Left cardiac atrium (tissue), 4 donors: Measurements from ENCODE around the gene CALHM2. TPM values are rescaled to one million over a fixed set of nuclear protein-coding genes. Genes with fewer than 3 reads are reported as not detected.
A peak's percentile ranks its signal among the peaks of the same experiment; 100 is the strongest.

ENCODE experiments used
- ATAC-seq, 2 donors: fragments of 200-7000 bp; cut with Tn5 transposase; one replicate each; pipeline ENCODE4 v1.9.1; 2020; ENCODE audit warnings: mild to moderate bottlenecking in 2 of 2, moderate library complexity in 2 of 2
- DNase-seq: peaks from one replicate; pipeline ENCODE4 v3.0.0-alpha.2; 2020
- intact Hi-C, 2 donors: fragments of 100-400 bp; cut with DNase I; formaldehyde crosslinking; loops; one replicate each; pipeline versions ENCODE4 v1.14.1 to v1.15.1; 2022 to 2023
- total RNA-seq, 2 donors: library from RNA; stranded (reverse); fragmentation: NEBNext Ultra II Directional; extraction: Animal tissue kit (Norgen Biotek cat#: 25700); gene quantifications; one replicate each; pipeline ENCODE4 v1.2.1, GENCODE V29; 2021
- donor health status: DM: no; HTN: yes; CAD: no.
- donor health status: DM: no; HTN: yes; CAD: no; lungs with severe emphysema.
- donor health status: DM: yes; HTN: yes; CAD: no.
- donor health status: Dilated cardiomyopathy.

CALHM2 gene
- total RNA-seq, 2 donors from 2014 or later: 25.6 to 30.8 TPM

GRCh38 chr10:103455235-103455634, 3.1 kb upstream of the CALHM2 start:
- no peak for DNase-seq
- intact Hi-C loops: no loop called here
- ATAC-seq: no peak

GRCh38 chr10:103454026-103454425, 1.9 kb upstream of the CALHM2 start:
- no peak for DNase-seq
- intact Hi-C loops: no loop called here
- no peak for ATAC-seq

DNA sequence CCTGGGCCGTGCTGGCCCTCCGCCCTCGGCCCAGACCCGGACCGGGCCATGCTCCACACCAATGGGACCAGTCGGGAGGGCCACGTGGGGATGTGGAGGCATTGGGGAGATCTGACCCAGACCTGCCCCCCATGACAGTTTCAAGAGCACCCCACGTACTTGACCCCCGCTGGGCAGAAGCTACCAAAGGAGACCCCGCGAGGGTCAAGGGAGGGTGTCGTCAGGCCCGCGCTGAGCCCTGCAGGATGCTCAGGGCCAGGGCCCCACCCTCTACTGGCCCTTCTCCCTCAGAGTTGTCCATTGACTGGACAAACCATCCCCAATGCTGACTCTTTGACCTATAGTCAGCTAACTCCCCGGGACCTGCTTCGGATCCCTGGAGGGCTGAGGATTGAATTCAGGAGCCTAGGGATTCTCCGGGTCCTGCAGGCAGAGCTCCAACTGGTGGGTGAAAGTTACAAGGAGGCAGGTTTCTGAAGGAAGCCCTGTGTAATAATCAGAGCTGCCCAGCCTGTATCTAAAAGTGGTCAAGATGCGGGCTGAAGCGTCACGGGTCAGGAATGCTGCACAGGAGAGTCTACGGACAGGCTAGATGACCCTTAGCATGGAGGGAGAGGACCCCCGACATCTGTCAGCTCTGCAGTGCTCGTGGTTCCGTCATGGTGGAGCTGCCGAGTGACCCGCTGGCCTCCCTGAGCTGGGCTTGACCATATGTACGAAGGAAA, 498 bp upstream of the CALHM2 start:
- intact Hi-C loops: no loop called here
- DNase-seq: peak; percentile 9
- peak in 1 of 2 donors; percentile 0 for ATAC-seq

DNA sequence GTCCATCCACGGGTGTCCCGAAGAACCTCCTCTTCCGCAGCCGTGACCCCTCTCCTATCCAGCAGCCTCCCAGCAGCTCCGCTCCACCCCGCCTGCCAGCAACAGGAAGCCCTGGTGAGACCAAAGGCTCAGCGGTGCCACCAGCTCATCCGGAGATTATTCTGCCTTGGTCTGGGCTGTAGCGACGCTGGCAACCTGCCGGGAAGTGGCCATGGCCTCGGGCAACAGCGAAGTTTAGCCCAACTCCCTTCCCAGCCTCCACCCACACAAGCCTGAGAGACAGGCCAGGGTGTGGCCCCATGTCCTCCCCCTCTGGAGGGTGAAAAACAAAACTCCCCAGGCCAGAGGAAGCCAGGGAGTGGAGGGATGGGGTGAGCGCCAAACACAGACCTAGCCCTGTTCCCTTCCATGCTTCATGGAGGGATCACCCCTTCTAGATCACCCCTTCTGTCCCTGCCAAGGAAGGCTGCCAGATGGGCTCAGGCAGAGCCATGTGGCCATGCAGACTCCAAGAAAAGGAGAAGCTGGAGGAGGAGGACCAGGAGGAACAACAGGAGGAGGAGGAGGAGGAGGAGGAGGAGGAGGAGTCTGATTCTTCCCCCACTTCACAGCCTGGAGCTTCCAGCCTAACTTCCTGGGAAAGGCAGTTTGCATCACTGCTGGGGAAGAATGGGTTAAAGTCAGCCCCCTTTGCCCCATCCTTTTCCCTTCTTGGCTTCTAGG, 918 bp downstream of the CALHM2 start:
- DNase-seq (peak; percentile 89), ATAC-seq (peak; percentile 42 to 71)

DNA sequence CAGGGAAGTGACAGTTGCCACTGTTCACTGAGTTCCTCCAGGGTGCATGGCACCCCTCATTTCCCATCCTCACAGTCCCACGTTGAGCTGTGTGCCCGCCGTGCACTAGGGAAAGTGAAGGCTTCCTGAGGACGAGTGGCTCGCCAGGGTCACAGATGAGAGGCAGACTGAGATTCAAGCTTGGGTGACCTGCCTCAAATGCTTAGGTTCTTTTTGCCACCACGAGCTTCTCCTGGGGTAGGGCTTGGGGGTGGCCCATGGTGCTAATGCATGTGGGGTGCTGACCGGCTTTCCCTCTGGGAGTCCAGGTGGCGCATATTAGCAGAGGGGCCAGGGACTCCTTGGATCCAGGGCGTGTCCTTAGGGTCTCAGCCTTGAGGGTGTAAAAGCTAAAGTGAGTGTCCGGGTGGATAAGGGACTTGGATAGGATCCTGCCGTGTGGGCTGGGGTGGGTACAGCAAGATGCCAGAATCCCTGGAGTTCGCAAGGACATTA, 1.9 kb downstream of the CALHM2 start:
- no peak for DNase-seq
- intact Hi-C loops: no loop called here
- no peak for ATAC-seq

More for the DNA sequence above, 918 bp downstream of the CALHM2 start:
- intact Hi-C loops: no loop called here

DNA sequence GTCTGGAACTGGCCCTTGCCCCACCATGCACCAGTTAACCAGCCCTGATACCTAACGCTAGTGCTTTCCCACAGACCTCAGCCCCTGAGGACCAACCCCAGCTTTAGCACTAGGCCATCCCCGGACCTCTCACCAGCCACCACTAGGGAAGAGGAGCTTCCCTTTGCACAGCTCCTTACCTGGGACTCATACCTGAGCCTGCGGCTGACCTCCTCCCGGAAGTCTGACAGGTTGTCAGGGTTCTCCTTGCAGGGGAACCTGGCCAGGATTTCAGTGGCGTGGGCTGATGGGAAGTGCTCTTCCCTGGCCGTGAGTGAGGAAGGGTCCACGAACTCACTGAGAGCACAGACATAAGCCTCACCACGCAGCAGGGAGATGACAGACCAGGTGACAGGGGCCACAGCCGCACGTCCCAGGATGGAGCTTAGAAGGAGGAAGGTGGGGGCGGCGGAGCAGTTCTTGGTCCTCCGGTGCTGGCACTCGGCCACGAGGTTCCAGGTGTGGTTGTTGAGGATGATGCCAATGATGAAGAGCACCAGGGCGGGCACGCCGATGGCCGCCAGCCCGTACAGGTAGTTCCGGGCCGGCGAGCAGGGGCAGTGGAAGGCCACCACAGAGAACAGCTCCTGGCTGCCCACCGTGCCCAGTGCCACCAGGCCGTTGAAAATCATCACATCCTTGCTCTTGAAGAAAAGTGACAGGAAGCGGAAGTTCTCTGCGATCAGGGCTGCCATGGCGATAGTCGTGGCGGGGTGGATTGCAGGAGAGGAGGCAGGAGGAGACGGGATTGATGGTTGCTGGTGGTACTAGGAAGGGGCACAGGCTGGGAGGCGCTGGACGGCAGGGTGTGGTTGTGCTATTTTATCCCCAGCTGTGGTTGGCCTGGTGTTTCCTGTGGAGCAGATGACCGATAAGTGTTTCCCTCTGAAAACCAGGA, 2.7 kb downstream of the CALHM2 start:
- intact Hi-C loops: no loop called here
- ATAC-seq (no peak), DNase-seq (peak; percentile 43)

DNA sequence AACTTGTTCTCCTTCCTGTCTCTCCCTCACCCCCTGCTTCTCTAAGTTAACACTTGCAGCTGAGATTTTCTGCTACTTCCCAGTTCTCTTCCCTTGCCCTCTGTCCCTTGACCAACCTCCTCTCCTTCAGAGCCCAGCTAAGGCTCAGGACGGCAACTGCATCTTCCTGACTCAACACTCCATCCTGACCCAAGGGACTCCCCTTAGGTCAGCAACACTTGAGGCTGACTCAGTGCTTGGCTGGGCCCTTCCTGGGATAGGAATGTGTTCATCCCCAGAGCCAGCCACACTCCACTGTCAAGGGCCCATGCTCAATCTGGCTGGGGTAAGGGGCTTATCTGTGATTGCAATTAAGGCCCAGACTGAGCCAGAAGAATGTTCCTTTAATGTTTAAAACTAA, 3.4 kb downstream of the CALHM2 start:
- DNase-seq (peak; percentile 83), ATAC-seq (peak; percentile 15 to 55)
- intact Hi-C loops: no loop called here

DNA sequence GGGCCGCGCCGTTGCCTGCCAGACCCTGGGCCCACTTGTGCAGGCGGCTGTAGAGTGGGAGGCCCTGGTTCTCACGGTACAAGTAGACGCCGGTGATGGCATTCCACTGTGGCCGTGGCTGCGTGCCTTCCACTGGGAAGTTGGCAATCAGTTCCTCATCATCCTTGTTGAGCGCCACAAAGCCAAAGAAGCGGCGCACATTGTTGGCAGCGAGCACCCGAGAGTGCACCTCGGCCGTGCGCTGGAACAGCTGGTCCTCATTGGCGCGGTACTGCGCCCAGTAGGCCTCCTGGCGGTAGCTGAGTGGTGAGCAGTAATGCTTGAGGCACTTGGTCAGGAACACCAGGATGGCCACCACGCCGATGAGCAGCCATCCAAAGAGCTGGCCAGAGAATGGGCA, 5.0 kb downstream of the CALHM2 start:
- intact Hi-C loops: no loop called here
- ATAC-seq (no peak), DNase-seq (no peak)

DNA sequence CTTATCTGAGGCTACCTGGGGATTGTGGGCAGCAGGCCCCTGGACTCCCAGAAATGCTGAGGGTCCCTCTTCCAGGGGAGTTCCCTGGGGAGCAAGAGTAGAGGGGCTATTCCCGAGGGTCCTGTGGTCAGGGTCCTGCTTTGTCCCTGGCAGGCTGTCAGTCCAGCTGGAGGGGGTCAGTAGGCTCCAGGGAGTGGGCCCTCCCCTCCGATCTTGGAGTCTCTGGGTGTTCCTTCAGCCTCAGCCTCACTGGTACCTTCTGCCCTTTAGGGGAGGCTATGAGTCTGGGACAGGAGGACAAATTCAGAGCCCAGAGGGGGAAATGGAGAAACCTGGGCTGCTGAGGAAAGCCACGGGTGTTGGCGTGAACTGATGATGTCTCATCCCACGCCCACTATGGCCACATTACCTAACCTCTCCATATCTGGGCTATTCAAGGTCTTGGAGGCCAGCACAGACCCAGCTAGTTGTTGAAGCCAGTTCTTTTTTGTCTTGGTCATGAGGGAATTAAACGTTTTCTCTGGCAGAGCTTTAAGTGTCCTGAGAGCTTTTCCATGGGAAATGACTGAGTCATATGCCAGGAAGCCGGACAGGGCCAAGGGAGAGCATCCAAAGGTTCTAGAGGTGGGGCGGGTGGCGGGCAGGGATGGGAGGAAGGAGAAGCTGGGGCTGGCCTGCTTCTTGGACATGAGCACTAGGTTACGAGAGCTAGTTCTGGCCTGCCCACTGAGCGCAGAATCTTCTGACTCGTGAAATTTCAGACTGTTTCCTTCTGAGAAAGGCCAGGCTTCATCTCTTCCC, 6.2 kb downstream of the CALHM2 start:
- peak; percentile 90 for DNase-seq
- ATAC-seq: peak; percentile 62 to 79
- intact Hi-C loops: no loop called here

DNA sequence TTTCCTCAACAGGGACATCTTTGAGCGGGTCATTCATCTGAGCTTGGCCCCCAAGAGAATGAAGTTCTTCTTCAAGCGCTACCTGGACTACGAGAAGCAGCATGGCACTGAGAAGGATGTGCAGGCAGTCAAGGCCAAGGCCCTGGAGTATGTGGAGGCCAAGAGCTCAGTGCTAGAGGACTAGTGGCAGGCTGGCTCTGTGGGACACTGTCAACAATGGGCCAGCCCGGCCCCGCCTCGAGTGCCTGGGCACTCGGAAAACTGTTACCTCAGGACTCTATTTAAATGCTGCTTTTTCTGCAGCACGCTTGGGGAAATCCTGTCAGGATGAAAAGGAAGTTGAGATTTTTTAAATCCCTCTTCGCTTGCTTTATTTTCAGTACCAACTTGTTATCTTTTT, 6.8 kb downstream of the CALHM2 start:
- ATAC-seq (no peak), DNase-seq (no peak)
- intact Hi-C loops: no loop called here

- DNase-seq (no peak), ATAC-seq (no peak)
- intact Hi-C loops: no loop called here
Measured at GRCh38 chr10:103444478-103444877, 7.7 kb downstream of the CALHM2 start.

- intact Hi-C loops: no loop called here
- no peak for ATAC-seq
- DNase-seq: no peak
Measured at GRCh38 chr10:103443475-103444185, 8.5 kb downstream of the CALHM2 start.

DNA sequence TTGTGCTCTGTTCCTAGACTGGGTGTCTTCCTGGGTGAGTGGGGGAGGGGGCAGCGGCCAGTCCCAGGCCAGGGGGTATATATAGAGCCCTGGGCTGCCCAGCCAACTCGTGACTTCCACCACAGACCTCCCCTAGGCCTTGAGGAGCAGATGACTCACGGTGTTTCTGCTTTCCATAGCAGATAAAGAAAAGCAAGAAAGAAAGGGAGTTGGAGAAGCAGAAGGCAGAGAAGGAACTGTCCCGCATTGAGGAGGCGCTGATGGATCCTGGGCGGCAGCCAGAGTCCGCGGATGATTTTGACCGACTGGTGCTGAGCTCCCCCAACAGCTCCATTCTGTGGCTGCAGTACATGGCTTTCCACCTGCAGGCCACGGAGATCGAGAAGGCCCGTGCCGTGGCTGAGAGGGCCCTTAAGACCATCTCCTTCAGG, 10.1 kb downstream of the CALHM2 start:
- ATAC-seq (peak; percentile 18 to 56), DNase-seq (peak; percentile 53)
- intact Hi-C loops: no loop called here

DNA sequence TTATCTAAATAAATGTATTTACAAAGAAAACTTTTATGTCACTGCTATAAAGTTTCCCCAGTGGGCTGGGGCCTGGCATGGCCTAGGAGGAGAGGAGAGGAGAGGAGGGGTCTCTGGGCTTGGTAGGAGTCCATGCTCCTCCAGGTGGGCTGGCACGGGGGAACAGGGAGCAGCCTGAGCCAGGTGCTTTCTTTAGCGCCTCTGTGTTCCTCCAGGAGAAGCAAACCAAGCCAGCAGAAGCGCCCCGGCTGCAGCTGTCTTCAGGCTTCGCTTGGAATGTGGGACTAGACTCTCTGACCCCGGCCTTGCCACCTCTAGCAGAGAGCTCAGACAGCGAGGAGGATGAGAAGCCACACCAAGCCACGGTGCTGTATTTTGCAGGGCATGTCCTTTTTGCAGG, 10.6 kb downstream of the CALHM2 start:
- intact Hi-C loops: no loop called here
- ATAC-seq (no peak), DNase-seq (no peak)

DNA sequence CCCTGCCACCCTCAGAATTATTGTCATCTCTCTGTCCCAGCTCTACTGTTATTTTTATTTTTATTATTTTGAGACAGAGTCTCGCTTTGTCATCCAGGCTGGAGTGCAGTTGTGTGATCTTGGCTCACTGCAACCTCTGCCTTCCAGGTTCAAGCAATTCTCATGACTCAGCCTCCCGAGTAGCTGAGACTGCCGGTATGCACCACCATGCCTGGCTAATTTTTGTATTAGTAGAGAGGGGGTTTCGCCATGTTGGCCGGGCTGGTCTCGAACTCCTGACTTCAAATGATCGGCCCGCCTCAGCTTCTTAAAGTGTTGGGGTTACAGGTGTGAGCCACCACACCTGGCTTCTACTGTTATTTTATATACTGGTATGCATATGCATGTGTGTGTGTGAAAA, 11.0 kb downstream of the CALHM2 start:
- intact Hi-C loops: no loop called here
- no peak for ATAC-seq

DNA sequence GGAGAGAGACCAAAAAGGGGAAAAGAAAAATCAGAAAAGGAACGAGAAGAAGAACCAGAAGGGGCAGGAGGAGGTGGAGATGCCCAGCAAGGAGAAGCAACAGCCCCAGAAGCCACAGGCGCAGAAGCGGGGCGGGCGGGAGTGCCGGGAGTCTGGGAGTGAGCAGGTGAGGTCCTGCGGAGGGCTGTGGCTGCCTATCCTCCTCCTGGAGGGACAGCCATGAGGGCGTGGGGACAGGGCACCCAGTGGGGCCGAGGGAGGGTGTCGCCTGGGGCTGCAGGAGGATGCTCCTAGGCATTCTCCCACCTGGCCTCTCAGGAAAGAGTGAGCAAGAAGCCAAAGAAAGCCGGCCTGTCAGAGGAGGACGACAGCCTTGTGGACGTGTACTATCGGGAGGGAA, 11.8 kb downstream of the CALHM2 start:
- intact Hi-C loops: no loop called here
- DNase-seq (no peak), ATAC-seq (no peak)

More for the DNA sequence above, 11.0 kb downstream of the CALHM2 start:
- DNase-seq: no peak

GRCh38 chr10:103439776-103440175, 12.4 kb downstream of the CALHM2 start:
- ATAC-seq (no peak), DNase-seq (no peak)
- intact Hi-C loops: no loop called here

DNA sequence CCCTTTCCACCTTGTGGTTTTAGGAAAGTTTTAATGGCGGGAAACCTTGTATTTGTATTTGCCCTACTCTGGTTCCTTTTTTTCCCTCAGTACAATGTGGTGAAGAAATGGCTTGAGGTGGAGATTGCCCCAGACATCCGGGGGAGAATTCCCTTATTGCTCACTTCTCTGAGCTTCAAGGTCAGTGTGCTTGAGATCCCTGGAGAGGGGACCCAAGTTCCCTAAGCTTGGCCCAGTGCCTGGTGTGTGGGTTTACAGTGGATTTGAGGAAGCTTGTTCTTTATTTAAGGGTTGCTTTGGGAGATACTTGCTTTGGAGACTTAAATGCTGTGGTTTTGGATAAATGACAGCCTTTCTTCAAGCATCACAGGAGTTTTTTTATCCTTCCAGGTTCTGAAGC, 18.3 kb downstream of the CALHM2 start:
- ATAC-seq (peak; percentile 53 to 76), DNase-seq (peak; percentile 71)
- intact Hi-C loops: no loop called here
